ENCODE measurements around the gene DNAH12.
"Not testable (repeated sequence)": the region's sequence is repeated elsewhere in the genome, so short reads cannot be mapped to it uniquely, and the experiment has no call there.

DNA sequence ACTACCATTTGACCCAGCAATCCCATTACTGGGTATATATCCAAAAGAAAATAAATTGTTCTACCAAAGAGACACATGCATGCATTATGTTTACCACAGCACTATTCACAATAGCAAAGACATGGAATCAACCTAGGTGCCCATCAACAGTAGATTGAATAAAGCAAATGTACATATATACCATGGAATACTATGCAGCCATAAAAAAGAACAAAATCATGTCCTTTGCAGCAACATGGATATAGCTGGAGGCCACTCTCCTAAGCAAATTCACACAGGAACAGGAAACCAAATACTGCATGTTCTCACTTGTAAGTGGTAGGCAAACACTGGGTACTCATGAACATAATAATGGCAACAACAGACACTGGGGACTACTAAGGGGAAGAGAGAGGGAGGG lies 104.0 kb downstream of the DNAH12 start:
- TF ChIP-seq, protein P1, sequence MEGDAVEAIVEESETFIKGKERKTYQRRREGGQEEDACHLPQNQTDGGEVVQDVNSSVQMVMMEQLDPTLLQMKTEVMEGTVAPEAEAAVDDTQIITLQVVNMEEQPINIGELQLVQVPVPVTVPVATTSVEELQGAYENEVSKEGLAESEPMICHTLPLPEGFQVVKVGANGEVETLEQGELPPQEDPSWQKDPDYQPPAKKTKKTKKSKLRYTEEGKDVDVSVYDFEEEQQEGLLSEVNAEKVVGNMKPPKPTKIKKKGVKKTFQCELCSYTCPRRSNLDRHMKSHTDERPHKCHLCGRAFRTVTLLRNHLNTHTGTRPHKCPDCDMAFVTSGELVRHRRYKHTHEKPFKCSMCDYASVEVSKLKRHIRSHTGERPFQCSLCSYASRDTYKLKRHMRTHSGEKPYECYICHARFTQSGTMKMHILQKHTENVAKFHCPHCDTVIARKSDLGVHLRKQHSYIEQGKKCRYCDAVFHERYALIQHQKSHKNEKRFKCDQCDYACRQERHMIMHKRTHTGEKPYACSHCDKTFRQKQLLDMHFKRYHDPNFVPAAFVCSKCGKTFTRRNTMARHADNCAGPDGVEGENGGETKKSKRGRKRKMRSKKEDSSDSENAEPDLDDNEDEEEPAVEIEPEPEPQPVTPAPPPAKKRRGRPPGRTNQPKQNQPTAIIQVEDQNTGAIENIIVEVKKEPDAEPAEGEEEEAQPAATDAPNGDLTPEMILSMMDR (IDR thresholded peaks at IDR 0.05), result not testable (repeated sequence)
- not testable (repeated sequence) for TF ChIP-seq EP300 (IDR thresholded peaks at IDR 0.05; ENCODE audit: borderline replicate concordance in 1 of 2, low read depth in 1 of 2, low read length in 1 of 2); POLR2AphosphoS5 (IDR thresholded peaks at IDR 0.05; ENCODE audit: low read depth, low read length); RAD21 (IDR thresholded peaks at IDR 0.05; ENCODE audit: low read length); EZH2phosphoT487 (IDR thresholded peaks at IDR 0.05; ENCODE audit: borderline replicate concordance, low read depth); MXI1 (IDR thresholded peaks at IDR 0.05; ENCODE audit: low read depth, low read length); TAF1 (IDR thresholded peaks at IDR 0.05; ENCODE audit: borderline replicate concordance, low read depth, low read length); GABPA (IDR thresholded peaks at IDR 0.05; ENCODE audit: low read depth); YY1 (IDR thresholded peaks at IDR 0.05; ENCODE audit: low read depth); NFIC (IDR thresholded peaks at IDR 0.05; ENCODE audit: borderline replicate concordance)
- TF ChIP-seq, protein P2, sequence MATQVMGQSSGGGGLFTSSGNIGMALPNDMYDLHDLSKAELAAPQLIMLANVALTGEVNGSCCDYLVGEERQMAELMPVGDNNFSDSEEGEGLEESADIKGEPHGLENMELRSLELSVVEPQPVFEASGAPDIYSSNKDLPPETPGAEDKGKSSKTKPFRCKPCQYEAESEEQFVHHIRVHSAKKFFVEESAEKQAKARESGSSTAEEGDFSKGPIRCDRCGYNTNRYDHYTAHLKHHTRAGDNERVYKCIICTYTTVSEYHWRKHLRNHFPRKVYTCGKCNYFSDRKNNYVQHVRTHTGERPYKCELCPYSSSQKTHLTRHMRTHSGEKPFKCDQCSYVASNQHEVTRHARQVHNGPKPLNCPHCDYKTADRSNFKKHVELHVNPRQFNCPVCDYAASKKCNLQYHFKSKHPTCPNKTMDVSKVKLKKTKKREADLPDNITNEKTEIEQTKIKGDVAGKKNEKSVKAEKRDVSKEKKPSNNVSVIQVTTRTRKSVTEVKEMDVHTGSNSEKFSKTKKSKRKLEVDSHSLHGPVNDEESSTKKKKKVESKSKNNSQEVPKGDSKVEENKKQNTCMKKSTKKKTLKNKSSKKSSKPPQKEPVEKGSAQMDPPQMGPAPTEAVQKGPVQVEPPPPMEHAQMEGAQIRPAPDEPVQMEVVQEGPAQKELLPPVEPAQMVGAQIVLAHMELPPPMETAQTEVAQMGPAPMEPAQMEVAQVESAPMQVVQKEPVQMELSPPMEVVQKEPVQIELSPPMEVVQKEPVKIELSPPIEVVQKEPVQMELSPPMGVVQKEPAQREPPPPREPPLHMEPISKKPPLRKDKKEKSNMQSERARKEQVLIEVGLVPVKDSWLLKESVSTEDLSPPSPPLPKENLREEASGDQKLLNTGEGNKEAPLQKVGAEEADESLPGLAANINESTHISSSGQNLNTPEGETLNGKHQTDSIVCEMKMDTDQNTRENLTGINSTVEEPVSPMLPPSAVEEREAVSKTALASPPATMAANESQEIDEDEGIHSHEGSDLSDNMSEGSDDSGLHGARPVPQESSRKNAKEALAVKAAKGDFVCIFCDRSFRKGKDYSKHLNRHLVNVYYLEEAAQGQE (IDR thresholded peaks at IDR 0.05; ENCODE audit: low read depth, low read length), result not testable (repeated sequence)
- TF ChIP-seq, protein P3, sequence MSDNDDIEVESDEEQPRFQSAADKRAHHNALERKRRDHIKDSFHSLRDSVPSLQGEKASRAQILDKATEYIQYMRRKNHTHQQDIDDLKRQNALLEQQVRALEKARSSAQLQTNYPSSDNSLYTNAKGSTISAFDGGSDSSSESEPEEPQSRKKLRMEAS (IDR thresholded peaks at IDR 0.05; ENCODE audit: low read depth), result not testable (repeated sequence)
